ENCODE results near the gene SMTNL1.
A peak's percentile ranks its signal among the peaks of the same experiment; 100 is the strongest.

Gene SMTNL1

GRCh38 chr11:57560146-57560545 lies 22.8 kb downstream of the SMTNL1 start:
- Histone ChIP-seq H3K27ac (no peak overlapping the region), H3K4me3 (no peak overlapping the region)
- DNase-seq (ENCODE audit: low spot score): no peak
- TF ChIP-seq, protein P1, sequence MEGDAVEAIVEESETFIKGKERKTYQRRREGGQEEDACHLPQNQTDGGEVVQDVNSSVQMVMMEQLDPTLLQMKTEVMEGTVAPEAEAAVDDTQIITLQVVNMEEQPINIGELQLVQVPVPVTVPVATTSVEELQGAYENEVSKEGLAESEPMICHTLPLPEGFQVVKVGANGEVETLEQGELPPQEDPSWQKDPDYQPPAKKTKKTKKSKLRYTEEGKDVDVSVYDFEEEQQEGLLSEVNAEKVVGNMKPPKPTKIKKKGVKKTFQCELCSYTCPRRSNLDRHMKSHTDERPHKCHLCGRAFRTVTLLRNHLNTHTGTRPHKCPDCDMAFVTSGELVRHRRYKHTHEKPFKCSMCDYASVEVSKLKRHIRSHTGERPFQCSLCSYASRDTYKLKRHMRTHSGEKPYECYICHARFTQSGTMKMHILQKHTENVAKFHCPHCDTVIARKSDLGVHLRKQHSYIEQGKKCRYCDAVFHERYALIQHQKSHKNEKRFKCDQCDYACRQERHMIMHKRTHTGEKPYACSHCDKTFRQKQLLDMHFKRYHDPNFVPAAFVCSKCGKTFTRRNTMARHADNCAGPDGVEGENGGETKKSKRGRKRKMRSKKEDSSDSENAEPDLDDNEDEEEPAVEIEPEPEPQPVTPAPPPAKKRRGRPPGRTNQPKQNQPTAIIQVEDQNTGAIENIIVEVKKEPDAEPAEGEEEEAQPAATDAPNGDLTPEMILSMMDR (IDR thresholded peaks at IDR 0.05): no peak

DNA sequence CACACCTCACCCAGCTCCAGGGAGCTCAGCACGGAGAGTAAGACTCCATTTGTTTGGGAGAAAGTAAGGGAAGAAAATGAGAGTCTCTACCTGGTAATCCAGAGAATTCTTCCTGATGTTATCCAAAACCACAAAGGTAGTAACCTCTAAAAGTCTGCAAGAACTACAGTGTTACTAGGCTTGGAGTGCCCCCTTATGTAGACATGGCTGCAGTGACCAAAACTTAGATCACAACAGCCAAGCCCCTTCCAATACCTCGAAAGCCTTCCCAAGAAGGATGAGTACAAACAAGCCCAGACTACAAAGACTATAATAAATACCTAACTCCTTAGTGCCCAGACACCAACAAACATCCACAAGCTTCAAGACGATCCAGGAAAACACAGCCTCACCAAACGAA lies 25.2 kb downstream of the SMTNL1 start:
- Histone ChIP-seq H3K27ac (no peak overlapping the region), H3K4me3 (no peak overlapping the region)
- TF ChIP-seq, protein P1 (IDR thresholded peaks at IDR 0.05): no peak
- DNase-seq (ENCODE audit: low spot score): no peak

DNA sequence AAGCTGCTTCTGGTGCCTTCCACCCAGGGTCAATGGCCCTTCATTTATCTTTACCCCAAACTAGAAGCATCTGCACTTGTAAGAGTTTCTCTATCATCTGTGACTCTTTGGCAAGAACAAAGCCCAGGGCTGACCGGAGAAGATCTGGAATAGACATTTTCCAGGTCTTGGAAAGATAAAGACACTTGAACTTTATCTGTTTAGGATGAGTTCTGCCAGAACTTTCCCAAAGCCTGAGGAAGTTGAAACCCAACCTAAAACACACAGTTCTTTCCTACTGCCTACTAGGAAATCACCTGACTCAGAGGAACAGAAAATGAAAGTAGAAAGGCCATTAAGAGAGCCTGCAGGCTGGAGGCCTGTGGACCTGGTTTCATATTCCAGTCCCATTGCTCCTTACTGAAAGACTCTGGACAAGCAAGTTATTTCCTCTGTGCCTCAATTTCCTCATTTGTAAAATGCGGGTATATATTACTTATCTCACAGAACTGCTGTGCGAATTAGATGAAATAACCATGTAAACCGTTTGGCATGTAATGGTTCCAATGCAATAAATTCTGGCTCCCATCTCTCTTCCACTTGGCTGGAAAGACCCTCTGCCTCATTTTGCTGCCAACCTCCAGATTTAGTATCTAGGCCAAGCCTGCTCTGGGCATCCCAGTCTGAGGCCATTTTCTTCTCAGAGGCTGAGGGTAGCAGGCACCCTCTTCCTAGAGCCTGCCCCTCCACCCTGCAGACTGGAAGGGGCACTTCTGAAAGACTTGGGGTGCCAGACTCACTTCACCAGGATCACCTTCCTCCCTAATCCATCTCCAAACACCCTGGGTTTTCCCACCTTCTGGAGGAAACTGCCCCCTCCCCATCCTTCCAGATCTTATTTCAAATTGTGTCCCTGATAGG lies 28.9 kb downstream of the SMTNL1 start:
- TF ChIP-seq, protein P1 (IDR thresholded peaks at IDR 0.05): no peak
- Histone ChIP-seq H3K27ac (peak overlapping the region; percentile 66 to 85), H3K4me3 (peak overlapping the region; percentile 87)
- no peak for DNase-seq (ENCODE audit: low spot score)

DNA sequence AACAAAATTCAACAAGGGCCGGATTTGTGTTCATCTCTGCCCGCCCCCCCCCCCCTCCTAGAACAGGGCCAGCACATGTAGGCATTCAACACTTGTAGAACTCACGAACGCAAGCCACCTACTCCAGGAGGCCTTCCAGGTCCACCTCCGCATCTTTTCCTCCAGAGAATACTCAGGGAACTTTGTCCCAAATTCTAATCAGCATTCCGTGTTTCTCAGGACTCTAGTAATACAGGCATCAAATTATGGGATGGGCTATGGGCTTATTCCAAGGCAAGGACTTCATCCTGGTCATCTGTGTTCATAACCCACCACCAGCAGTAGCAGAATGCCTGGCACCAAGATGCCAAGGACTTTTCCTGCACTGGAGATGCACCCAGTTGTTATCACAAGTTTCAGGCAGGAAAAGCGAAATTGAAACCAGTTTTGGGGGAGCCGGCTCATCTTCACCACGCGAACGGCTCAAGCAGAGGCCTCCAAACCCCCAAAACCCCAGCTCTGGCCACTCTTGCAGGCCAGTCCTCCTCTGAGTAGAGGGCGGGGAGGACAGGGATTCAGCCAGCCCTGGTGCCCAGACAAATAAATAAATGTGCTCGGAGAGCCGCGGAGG lies 29.6 kb downstream of the SMTNL1 start:
- H3K27ac ChIP-seq: peak overlapping the region; percentile 66 to 85
- no peak for DNase-seq (ENCODE audit: low spot score)
- TF ChIP-seq, protein P1 (IDR thresholded peaks at IDR 0.05): no peak
- H3K4me3 ChIP-seq: peak overlapping the region; percentile 87

DNA sequence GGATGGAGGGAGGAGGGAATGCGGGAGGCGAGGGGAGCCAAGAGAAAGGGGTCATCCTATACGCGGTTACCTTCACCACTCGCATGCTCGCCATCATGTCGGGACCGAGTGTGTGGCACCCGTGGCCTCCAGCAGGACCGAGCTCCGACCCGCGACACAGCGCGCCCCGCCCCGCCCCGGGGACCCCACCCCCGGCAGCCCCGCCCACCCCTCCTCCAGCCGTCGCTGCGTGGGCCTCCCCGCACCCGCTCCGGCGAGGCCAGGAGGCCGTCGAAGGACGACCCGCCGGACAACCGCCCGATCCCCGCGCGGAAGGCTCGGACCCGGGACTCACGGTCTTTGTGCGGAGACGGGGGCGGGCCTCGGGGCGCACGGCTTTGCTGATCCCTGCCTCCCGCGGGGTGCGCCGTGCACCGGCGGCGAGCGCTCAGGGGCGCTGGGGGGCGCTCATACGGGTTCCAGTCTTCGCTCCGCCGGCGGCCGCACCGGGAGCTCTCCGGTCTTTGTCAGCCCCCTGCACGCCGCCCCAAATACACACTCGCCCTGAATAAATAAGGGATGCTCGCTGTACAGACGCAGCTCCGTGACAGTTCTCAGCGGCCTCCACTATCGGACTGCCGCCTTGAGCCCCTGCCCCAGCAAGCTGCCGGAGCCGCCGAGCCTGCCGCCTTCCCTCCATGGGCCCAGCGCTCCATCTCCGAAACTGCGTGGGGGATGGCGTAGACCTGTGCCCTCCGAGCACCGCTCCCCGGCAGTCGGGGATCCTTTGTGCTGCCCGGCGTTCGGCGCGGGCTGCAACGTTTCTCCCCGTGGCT lies 30.3 kb downstream of the SMTNL1 start, which contains the start of gene UBE2L6:
UBE2L6 (minus strand) TSS at position 158 of the 815 bp plus-strand sequence; CDS start at position 97, 61 bp downstream.
- peak within 1 kb of the TSS; percentile 66 to 85 for H3K27ac ChIP-seq
- peak within 1 kb of the TSS; percentile 87 for H3K4me3 ChIP-seq
- peak; percentile 86 for DNase-seq (ENCODE audit: low spot score)
- TF ChIP-seq, protein P1 (IDR thresholded peaks at IDR 0.05): no peak

DNA sequence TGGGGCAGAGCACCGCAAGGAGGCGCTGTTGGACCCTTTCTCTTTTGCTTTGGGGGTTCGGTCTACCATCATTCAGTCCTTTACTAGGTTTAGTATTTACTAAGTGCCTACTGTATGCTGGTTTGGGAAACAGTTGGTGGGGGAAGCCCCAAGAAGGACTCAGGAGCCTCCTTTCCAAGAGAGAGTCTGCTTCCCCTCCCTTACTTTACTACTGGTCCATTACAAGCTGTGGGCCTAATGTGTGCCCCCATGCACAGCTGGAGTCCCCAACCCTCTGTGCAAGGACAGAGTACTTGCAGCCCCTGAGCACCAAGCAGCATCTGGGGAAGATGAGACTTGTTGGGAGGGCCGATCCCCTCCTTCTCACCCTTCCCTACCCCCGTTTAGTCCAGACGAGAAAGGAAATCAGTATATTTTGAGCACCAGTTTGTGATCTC lies 31.0 kb downstream of the SMTNL1 start:
- H3K4me3 ChIP-seq: peak overlapping the region; percentile 87
- peak overlapping the region; percentile 20 to 85 for H3K27ac ChIP-seq
- TF ChIP-seq, protein P1 (IDR thresholded peaks at IDR 0.05): peak; percentile 91
- no peak for DNase-seq (ENCODE audit: low spot score)

Measured in coronary artery (tissue), 2 donors.